Neuronal stem cell (in vitro differentiated cells): ENCODE measurements around the gene MAPK8.
"Not testable (repeated sequence)": the region's sequence is repeated elsewhere in the genome, so short reads cannot be mapped to it uniquely, and the experiment has no call there.

ENCODE experiments used
- DNase-seq: peaks from one replicate; pipeline ENCODE4 v3.0.0-alpha.2; 2013; ENCODE audit warnings: low spot score
- H2AFZ ChIP-seq: one replicate; pipeline ENCODE4 v1.6.1; 2013; ENCODE audit warnings: mild to moderate bottlenecking, low read length, inconsistent platforms
- H2AK5ac ChIP-seq: 2 replicates; pipeline ENCODE4 v1.6.1; 2013; ENCODE audit warnings: low read depth, mild to moderate bottlenecking, inconsistent platforms, low read length, moderate library complexity, mixed read lengths
- H2BK120ac ChIP-seq: 2 replicates; pipeline ENCODE4 v1.6.1; 2013; ENCODE audit warnings: low read depth, mild to moderate bottlenecking, inconsistent platforms, low read length, moderate library complexity, mixed read lengths
- H2BK12ac ChIP-seq: one replicate; pipeline ENCODE4 v1.6.1; 2013; ENCODE audit warnings: low read length, inconsistent platforms
- H2BK15ac ChIP-seq: 2 replicates; pipeline ENCODE4 v1.6.1; 2013; ENCODE audit warnings: mild to moderate bottlenecking, low read length, inconsistent platforms, mixed read lengths
- H2BK5ac ChIP-seq: one replicate; pipeline ENCODE4 v1.6.1; 2013; ENCODE audit warnings: inconsistent platforms, mild to moderate bottlenecking, low read length, moderate library complexity
- H3K14ac ChIP-seq: one replicate; pipeline ENCODE4 v1.6.1; 2013; ENCODE audit warnings: low read length, inconsistent platforms
- H3K18ac ChIP-seq: 2 replicates; pipeline ENCODE4 v1.6.1; 2013; ENCODE audit warnings: low read length, inconsistent platforms
- H3K23ac ChIP-seq: 2 replicates; pipeline ENCODE4 v1.6.1; 2013; ENCODE audit warnings: low read depth, mild to moderate bottlenecking, mixed read lengths, low read length, inconsistent platforms; ENCODE audit not compliant: poor library complexity
- H3K27ac ChIP-seq: replicated peaks from 3 replicates; pipeline ENCODE4 v1.5.1; 2013; ENCODE audit warnings: low read length, inconsistent platforms
- H3K27me3 ChIP-seq, 3 experiments: 2 replicates each; pipeline ENCODE4 v1.6.1; 2013; ENCODE audit warnings: low read length in 3 of 3, mild to moderate bottlenecking in 2 of 3, inconsistent platforms in 1 of 3, low read depth in 1 of 3, mixed read lengths in 1 of 3, moderate library complexity in 1 of 3; ENCODE audit not compliant: control insufficient read depth in 3 of 3, insufficient read depth in 3 of 3
- H3K36me3 ChIP-seq, 2 donors: replicated peaks in 1 of 2; 2 replicates each; pipeline ENCODE4 v1.6.1; 2013; ENCODE audit warnings: low read length in 2 of 2; ENCODE audit not compliant: control insufficient read depth in 2 of 2, insufficient read depth in 2 of 2
- H3K4ac ChIP-seq: 2 replicates; pipeline ENCODE4 v1.6.1; 2013; ENCODE audit warnings: inconsistent platforms, mild to moderate bottlenecking, low read length, moderate library complexity
- H3K4me1 ChIP-seq, 2 donors: 1 replicate in 1 of 2; 2 replicates in 1 of 2; pipeline ENCODE4 v1.6.1; 2013; ENCODE audit warnings: low read length in 2 of 2, low read depth in 1 of 2; ENCODE audit not compliant: control insufficient read depth in 2 of 2, insufficient read depth in 1 of 2
- H3K4me2 ChIP-seq: one replicate; pipeline ENCODE4 v1.6.1; 2013; ENCODE audit warnings: mild to moderate bottlenecking, low read length, inconsistent platforms; ENCODE audit not compliant: insufficient read depth, poor library complexity, severe bottlenecking
- H3K4me3 ChIP-seq, 2 donors: 2 replicates each; pipeline ENCODE4 v1.5.1; 2013; ENCODE audit warnings: low read length in 2 of 2, mild to moderate bottlenecking in 2 of 2, inconsistent platforms in 1 of 2, moderate library complexity in 1 of 2
- H3K79me1 ChIP-seq: one replicate; pipeline ENCODE4 v1.6.1; 2013; ENCODE audit warnings: low read depth, mild to moderate bottlenecking, inconsistent platforms, low read length, moderate library complexity
- H3K9ac ChIP-seq: one replicate; pipeline ENCODE4 v1.6.1; 2013; ENCODE audit warnings: mild to moderate bottlenecking, low read depth, low read length, inconsistent platforms; ENCODE audit not compliant: poor library complexity
- H3K9me3 ChIP-seq, 2 donors: replicated peaks in 1 of 2; 2 replicates each; pipeline versions ENCODE3 to v1.6.1; 2013; ENCODE audit warnings: low read length in 2 of 2, mild to moderate bottlenecking in 2 of 2, inconsistent platforms in 1 of 2, low read depth in 1 of 2, mixed read lengths in 1 of 2, moderate library complexity in 1 of 2; ENCODE audit not compliant: control insufficient read depth in 2 of 2, insufficient read depth in 1 of 2
- H4K8ac ChIP-seq: one replicate; pipeline ENCODE4 v1.6.1; 2013; ENCODE audit warnings: low read depth, mild to moderate bottlenecking, inconsistent platforms, low read length, moderate library complexity
- H4K91ac ChIP-seq: one replicate; pipeline ENCODE4 v1.6.1; 2013; ENCODE audit warnings: low read length, low read depth, mild to moderate bottlenecking, inconsistent platforms; ENCODE audit not compliant: poor library complexity
- WGBS, 2 donors: extraction: QIAGEN DNeasy Blood & Tissue Kit; methylation state at CpG; one replicate each; pipeline ENCODE4 v1.1.7; 2013; ENCODE audit warnings: missing lambda C conversion rate in 2 of 2, mixed read lengths in 1 of 2; ENCODE audit not compliant: insufficient read length in 2 of 2, insufficient replicate concordance in 1 of 2; ENCODE audit errors: extremely low coverage in 2 of 2; 5-methylcytosine and 5-hydroxymethylcytosine counted together

MAPK8 gene

DNA sequence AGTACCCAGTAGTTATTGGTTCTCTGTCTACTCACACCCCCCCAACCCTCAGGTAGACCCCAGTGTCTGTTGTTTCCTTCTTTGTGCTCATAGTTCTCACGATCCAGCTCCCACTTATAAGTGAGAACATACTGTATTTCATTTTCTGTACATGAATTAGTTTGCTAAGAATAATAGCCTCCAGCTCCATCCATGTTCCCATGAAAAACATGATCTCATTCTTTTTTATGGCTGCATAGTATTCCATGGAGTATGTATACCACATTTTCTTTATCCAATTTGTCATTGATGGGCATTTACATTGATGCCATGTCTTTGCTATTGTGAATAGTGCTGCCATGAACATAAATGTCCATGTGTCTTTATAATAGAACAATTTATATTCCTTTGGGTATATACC lies 29.4 kb upstream of the MAPK8 start:
- Histone ChIP-seq H3K79me1 (no peaks in the 10 kb centered on the region), H4K91ac (no peak overlapping the region), H3K4me3 (no peak overlapping the region), H3K14ac (no peak overlapping the region), H3K27me3 (no peaks in the 10 kb centered on the region), H4K8ac (no peak overlapping the region), H2AK5ac (no peak overlapping the region), H3K9me3 (no peaks in the 10 kb centered on the region), H2BK12ac (no peak overlapping the region), H3K4me2 (no peak overlapping the region), H3K36me3 (no peaks in the 10 kb centered on the region), H3K4ac (no peak overlapping the region), H3K18ac (no peak overlapping the region), H3K27ac (no peak overlapping the region), H3K4me1 (peaks cover 2 to 7% of the 10 kb centered on the region in 2 donors), H2BK15ac (no peak overlapping the region), H3K9ac (no peak overlapping the region), H2AFZ (no peak overlapping the region), H3K23ac (no peak overlapping the region), H2BK120ac (no peak overlapping the region), H2BK5ac (no peak overlapping the region)
- no CpG with 5 or more reads among the region's 1 CpG for WGBS, 2 donors
- DNase-seq, result no peak

DNA sequence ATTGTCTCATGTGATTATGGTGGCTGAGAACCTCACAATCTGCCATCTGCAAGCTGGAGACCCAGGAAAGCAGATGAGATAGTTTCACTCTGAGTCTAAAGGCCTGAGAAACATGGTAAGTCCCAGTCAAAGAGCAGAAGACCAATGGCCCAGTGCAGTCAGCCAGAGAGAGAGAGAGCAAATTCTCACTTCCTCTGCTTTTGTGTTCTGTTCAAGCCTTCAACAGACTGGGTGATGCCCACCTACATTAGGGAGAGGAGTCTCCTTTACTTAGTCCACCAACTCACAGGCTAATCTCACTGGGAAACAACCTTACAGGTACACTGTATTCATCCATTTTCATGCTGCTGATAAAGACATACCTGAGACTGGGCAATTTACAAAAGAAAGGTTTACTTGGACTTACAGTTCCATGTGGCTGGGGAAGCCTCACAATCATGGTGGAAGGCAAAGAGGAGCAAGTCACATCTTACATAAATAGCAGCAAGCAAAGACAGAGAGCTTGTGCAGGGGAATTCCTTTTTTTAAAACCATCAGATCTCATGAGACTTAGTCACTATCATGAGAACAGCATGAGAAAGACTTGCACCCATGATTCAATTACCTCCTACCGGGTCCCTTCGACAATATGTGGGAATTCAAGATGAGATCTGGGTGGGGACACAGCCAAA lies 27.3 kb upstream of the MAPK8 start:
- no peak overlapping the region for H2BK12ac ChIP-seq
- no peak for DNase-seq
- H3K4ac ChIP-seq, result no peak overlapping the region
- no peaks in the 10 kb centered on the region for H3K79me1 ChIP-seq
- no peak overlapping the region for H2BK120ac ChIP-seq
- H3K4me3 ChIP-seq, result no peak overlapping the region
- H3K4me1 ChIP-seq, result peaks cover 2 to 7% of the 10 kb centered on the region in 2 donors
- no peak overlapping the region for H4K8ac ChIP-seq
- no peak overlapping the region for H2AK5ac ChIP-seq
- no peak overlapping the region for H3K23ac ChIP-seq
- H3K14ac ChIP-seq, result no peak overlapping the region
- H3K27me3 ChIP-seq, result no peaks in the 10 kb centered on the region
- H2AFZ ChIP-seq, result no peak overlapping the region
- H3K18ac ChIP-seq, result no peak overlapping the region
- no peak overlapping the region for H3K27ac ChIP-seq
- no peak overlapping the region for H4K91ac ChIP-seq
- H3K36me3 ChIP-seq, result no peaks in the 10 kb centered on the region
- peaks cover 3 to 6% of the 10 kb centered on the region in 2 donors for H3K9me3 ChIP-seq
- H2BK5ac ChIP-seq, result no peak overlapping the region
- H3K4me2 ChIP-seq, result no peak overlapping the region
- no CpG with 5 or more reads among the region's 2 CpGs for WGBS, 2 donors
- no peak overlapping the region for H3K9ac ChIP-seq
- H2BK15ac ChIP-seq, result no peak overlapping the region

GRCh38 chr10:48281697-48282096 lies 24.8 kb upstream of the MAPK8 start:
- no CpG with 5 or more reads among the region's 4 CpGs for WGBS, 2 donors
- not testable (repeated sequence) for H2AFZ ChIP-seq

GRCh38 chr10:48282829-48283228 lies 23.6 kb upstream of the MAPK8 start:
- H3K4me3 ChIP-seq, result no peak overlapping the region
- DNase-seq, result no peak
- no peak overlapping the region for H3K9ac ChIP-seq
- no peak overlapping the region for H3K18ac ChIP-seq
- no peak overlapping the region for H2AFZ ChIP-seq
- H2AK5ac ChIP-seq, result no peak overlapping the region
- H3K4me2 ChIP-seq, result no peak overlapping the region
- no peak overlapping the region for H3K14ac ChIP-seq
- no peaks in the 10 kb centered on the region for H3K79me1 ChIP-seq
- no peak overlapping the region for H4K91ac ChIP-seq
- no peaks in the 10 kb centered on the region for H3K36me3 ChIP-seq
- H2BK120ac ChIP-seq, result no peak overlapping the region
- H3K9me3 ChIP-seq, result peaks cover 3 to 6% of the 10 kb centered on the region in 2 donors
- no peak overlapping the region for H3K27ac ChIP-seq
- H3K27me3 ChIP-seq, result no peaks in the 10 kb centered on the region
- H2BK5ac ChIP-seq, result no peak overlapping the region
- no peak overlapping the region for H2BK15ac ChIP-seq
- H3K23ac ChIP-seq, result no peak overlapping the region
- no peak overlapping the region for H2BK12ac ChIP-seq
- H3K4ac ChIP-seq, result no peak overlapping the region
- no peak overlapping the region for H4K8ac ChIP-seq
- H3K4me1 ChIP-seq, result no peaks in the 10 kb centered on the region

More at GRCh38 chr10:48281697-48282096, 24.8 kb upstream of the MAPK8 start:
- not testable (repeated sequence) for H3K4me3 ChIP-seq, H2AK5ac ChIP-seq, H4K8ac ChIP-seq, DNase-seq, H3K27me3 ChIP-seq, H3K79me1 ChIP-seq, H3K9ac ChIP-seq, H2BK5ac ChIP-seq, H3K4me2 ChIP-seq, H3K18ac ChIP-seq, H3K4ac ChIP-seq, H4K91ac ChIP-seq, H3K36me3 ChIP-seq, H3K9me3 ChIP-seq, H2BK120ac ChIP-seq, H3K27ac ChIP-seq, H3K4me1 ChIP-seq, H3K23ac ChIP-seq, H2BK15ac ChIP-seq, H3K14ac ChIP-seq, H2BK12ac ChIP-seq
